RPMI7951 (cell line): ENCODE data around the gene TBRG1. TPM values are rescaled to one million over a fixed set of nuclear protein-coding genes. Genes with fewer than 3 reads are reported as not detected.
A peak's percentile ranks its signal among the peaks of the same experiment; 100 is the strongest.

Experiments
- DNase-seq: peaks from one replicate; pipeline ENCODE4 v3.0.0-alpha.2; 2012; ENCODE audit warnings: low read depth
- total RNA-seq: library from RNA; depleted of rRNA; stranded (reverse); fragments of >200 nt; shearing (Covaris generic); gene quantifications from 2 replicates; pipeline ENCODE4 v1.2.3, GENCODE V29; 2014; rRNA removed

Gene TBRG1, protein sequence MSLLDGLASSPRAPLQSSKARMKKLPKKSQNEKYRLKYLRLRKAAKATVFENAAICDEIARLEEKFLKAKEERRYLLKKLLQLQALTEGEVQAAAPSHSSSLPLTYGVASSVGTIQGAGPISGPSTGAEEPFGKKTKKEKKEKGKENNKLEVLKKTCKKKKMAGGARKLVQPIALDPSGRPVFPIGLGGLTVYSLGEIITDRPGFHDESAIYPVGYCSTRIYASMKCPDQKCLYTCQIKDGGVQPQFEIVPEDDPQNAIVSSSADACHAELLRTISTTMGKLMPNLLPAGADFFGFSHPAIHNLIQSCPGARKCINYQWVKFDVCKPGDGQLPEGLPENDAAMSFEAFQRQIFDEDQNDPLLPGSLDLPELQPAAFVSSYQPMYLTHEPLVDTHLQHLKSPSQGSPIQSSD
- 16.2 and 19.3 TPM in 2 replicates for total RNA-seq

DNA sequence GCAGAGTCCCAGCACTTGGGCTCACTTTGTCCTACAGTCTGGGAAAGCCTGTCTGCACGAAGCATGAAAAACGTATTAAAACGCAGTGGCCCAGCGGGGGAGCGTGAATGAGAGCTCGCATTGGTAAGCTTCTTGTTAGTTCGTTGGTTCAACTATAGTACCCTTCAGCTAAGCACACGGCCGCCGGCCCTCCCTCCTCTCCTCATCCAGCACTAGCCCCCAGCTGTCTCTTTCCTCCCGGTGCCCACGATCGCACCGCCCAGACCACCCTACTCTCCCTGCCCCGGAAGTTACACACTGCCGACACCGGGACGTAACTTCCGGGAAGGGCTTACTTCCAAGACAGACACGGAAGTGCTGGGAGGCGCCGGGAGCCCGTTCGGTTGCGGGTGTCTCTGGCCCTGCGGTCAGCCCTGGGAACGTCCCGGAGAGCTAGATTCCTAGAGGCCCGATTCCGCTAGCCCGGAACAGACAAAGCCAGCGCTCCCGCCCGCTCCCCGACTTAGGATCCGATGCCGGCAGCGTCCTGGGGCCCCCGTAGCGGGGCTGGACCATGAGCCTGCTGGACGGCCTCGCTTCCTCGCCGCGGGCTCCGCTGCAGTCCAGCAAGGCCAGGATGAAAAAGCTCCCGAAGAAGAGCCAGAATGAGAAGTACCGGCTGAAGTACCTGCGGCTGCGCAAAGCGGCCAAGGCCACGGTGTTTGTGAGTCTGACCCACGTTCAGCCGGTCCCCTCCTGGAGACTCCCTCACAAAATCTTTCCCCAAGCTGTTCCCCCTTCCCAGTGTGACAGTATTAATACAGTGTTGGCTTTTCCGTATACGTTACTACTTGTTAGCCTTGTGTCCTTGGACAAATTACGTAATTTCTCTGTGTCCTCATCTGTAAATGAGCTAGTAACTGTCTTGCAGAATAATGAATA, at the start of gene TBRG1:
Gene TBRG1 (plus strand): TSS at position 334 of the 921 bp plus-strand sequence. CDS start 220 bp downstream, at position 554.
- peak; percentile 92 for DNase-seq

DNA sequence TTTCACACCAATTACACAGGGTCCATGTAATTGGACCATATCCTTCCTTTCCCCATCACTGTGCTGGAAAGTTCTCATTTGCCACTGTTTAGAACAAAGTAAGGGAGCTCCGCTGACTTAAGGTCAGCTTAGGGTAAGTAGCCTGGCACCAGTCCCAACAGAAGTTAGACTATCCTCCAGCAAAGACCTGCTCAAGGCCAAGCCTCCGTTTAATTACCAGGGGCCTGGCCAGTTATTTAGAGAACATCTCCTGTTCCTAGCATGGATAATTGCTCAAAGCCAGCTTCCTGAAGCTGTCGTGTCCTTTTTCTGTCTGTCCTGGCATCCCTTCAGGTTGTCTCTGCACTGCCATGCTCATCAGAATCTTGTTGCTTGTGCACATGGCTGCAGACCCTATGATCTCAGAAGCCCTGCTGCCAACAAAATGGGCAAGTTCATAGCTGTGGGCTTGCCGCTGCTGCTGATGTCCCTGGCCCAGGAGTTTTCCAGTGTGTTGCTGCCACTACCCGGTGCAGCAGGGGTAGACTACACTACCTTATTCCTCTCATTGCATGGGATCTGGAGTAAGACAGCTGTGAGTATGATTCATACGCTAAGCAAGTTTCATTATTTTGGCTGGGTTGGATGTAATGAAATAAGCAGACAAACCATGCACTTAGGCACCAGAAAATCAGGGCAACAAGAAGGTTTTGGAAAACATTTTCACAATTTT, 44.8 kb upstream of the TBRG1 start:
- no peak for DNase-seq

DNA sequence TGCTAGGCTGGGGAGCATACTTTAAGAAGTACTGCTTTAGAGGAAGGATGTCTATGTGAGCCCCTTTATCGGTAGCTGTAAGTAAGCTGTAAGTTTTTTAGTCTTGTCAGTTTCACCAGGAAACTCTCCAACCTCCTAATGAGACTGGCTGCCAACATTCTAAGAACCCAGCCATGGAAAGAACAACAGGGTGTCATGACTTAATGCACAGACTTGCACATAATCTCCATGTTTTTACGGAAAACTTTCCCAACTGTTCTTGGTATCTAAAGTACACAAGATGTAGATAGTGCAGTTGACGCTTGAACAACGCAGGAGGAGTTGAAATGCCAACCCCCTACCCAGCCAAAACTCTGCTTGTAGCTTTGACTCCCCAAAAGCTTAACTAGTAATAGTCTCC, 43.9 kb upstream of the TBRG1 start:
- DNase-seq = no peak

DNA sequence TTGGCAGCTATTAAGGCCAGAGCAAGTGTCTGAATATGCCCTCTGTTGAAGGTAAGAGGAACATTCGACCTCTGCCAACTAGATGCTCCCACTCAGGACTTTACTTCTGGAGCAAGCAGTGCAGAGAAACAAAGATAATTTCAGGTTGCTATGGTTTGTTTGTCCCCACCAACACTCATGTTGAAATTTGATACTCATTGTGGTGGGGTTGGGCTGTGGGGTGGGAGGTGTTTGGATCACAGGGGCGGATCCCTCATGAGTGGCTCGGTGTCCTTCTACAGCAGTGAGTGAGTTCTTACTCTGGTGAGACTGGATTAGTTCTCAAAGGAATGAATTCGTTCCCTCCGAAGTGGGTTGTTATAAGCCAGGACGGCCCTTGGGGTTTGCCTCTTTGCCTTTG, 40.8 kb upstream of the TBRG1 start:
- peak; percentile 9 for DNase-seq

DNA sequence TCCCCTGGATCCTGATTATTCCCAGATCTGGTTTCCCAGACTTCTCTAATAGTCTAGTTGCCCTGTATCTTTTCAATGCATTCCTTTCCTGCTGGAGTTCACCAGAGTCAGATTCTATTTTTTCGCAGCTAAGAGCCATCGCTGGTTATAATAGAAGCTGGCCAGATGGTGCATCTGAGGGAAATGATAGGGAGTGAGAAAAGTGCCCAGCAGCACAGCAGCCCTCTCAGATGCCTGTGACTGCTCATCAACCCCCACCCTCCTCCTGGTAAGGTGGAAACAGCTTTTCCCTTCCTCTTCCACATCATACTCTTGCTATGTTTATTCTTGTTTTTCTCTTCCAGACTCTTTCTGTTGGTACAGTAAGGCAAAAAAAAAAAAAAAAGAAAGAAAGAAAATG, 40.1 kb upstream of the TBRG1 start:
- DNase-seq = no peak

DNA sequence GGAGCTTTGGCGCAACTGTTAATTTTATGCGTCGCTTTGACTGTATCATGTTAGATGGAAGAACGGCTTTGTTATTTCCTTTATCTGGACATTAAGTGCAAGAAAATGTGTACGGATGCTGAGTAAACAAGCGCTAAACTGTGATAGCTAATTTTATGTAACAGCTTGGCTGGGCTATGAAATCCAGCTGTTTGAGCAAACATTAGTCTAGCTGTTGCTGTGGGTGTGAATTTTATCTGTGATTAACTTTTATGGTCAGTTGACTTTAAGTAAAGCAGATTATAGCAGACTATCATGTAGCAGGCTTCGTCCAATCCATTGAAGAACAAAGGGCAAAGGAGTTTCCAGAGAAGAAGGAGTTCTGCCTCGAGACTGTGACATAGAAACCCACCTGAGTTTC, 38.9 kb upstream of the TBRG1 start:
- DNase-seq = no peak

DNA sequence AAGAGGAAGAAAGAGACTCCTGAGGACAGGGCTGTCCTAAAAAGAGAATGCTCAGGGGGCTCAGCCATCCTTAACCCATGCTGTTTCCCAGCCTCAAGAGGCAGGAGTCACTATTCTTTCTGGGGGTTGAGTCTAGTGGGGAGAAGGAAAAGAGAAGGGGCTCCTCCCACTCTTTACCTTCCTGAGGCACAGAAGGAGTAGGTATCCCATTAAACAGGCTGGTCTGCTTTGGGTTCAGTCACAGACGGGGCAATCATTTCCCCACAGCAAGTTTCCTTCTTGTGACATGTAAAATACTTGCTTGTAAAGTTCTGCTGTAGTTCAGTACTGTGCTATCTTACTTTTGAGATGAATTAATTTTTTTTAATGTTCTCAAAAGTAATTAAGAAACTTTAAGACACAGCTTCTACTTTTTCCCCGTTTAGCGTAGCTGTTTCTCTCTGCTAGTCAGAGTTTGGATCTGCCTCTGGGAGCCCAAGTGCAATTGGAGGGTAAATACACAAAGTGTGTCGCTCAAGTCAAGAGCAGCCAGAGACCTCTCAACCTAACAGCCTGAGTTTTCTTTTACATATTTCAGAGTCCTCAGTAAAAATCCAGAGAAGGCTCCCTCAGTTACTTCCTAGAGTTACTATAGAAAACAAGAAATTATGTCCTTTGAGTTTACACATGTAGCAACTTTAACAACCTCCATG, 37.8 kb upstream of the TBRG1 start:
- DNase-seq = no peak

DNA sequence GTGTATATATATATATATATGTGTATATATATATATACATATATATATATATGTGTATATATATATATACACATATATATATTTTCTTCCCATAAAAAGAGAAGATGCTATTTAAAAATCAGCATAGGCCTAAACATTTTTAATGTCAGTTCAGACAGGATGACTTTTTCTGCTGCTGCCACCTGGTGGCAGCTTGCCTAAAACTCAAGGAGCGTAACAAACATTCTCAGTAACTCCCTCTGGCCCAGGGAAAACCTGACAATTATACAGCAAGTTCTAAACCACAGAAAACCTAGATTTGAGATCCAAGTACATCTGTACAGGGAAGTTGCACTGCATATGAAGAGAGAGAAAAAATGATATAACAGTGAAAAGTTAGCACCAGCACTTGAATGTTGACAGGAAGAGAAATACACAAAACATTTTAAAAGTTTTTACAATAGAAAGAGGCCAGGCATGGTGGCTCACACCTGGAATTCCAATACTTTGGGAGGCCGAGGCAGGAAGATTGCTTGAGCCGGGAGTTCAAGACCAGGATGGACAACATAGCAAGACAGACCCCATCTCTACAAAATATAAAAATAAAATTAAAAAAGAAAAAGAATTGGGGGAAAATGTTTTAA, 36.3 kb upstream of the TBRG1 start:
- DNase-seq = peak; percentile 55

DNA sequence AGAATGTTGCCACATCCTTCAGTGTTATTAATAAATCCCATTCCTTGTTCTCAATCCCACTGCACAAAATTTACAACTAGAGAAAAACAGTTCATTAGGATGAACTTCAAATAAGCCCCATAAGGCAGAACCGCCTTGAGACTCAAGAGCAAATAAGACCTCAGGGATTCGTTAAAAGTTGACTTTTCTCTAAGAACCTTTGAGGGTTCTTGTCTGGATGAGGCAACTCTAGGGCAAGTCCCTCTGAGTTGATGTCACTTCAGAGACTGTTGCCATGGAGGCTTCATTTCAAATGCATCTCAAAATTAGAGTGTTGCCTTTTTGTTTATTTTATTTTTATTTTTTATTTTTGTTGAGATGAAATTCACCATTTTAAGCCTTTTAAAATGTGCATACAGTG, 31.2 kb upstream of the TBRG1 start:
- no peak for DNase-seq

GRCh38 chr11:124592627-124593026, 30.0 kb upstream of the TBRG1 start:
- no peak for DNase-seq

DNA sequence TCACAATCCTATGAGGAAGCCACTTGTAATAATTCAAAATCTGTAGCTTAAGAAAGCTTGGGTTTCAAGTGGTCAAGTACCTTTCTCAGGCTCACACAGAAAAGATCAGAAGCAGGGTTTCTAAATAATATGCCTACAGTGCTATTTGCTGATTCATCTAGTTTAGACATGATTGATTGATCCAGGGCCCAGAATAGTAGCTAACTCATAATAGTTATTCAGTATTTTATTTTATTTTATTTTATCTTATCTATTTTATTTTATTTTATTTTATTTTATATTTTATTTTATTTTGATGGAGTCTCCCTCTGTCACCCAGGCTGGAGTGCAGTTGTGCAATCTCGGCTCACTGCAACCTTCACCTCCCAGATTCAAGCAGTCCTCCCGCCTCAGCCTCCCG, 27.4 kb upstream of the TBRG1 start:
- no peak for DNase-seq

GRCh38 chr11:124597626-124598025, 25.0 kb upstream of the TBRG1 start:
- no peak for DNase-seq

GRCh38 chr11:124600621-124601320, 21.9 kb upstream of the TBRG1 start:
- no peak for DNase-seq

DNA sequence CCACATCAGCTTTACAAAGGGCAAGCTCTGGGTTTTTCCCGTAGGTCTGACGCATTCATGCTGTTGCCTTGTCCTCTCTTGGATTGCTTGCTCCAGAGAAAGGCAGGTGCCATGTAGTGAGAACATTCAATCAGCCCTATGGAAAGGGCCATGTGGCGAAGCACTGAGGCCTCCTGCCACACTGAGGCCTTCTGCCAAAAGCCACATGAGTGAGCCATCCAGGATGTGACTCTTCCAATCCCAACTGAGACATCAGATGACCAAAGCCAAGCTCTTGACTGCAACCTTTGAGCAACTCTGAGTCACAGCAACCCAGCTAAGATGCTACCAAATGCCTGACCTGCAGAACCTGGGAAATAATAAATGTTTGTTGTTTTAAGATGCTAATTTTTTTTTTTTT, 20.5 kb upstream of the TBRG1 start:
- DNase-seq = peak; percentile 91

GRCh38 chr11:124602723-124603122, 19.9 kb upstream of the TBRG1 start:
- DNase-seq = peak; percentile 20

DNA sequence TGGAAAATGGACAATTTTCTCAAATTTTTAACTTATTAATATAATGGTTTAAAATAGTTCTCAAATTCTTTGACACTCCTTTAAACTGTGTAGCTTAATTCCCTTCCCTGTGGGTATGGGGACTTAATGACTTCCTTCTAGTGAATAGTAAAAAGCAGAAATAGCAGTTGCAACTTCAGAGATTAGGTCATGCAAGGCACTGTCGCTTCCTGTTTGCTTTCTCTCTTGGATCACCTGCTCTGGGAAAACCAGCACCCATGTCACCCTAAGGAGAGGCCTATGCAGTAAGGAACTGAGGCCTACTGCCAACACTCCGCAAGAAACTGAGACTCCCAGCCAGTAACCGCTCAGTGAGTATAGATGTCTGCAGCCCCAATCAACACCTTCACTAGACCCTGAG, 16.9 kb upstream of the TBRG1 start:
- no peak for DNase-seq

- DNase-seq = no peak
Measured at GRCh38 chr11:124608147-124608546, 14.5 kb upstream of the TBRG1 start.

DNA sequence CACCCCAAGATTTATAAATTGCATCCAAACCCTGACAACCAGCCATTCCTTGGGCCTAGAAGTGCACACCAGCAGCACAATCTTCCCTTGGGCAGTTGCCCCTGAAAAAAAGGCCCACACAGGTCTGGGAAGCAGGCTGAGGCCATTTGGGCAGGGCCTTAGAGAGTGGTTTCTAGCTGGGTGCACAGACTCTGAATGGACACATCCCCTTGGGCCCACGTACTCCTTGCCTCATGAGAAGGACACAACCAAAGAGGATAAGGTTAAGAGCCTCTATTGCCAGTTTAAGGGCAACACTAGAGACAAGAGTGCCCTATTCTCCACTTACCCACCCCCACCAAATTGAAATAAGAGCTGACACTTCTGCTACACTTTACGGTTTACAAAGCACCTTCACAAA, 12.4 kb upstream of the TBRG1 start:
- no peak for DNase-seq

DNA sequence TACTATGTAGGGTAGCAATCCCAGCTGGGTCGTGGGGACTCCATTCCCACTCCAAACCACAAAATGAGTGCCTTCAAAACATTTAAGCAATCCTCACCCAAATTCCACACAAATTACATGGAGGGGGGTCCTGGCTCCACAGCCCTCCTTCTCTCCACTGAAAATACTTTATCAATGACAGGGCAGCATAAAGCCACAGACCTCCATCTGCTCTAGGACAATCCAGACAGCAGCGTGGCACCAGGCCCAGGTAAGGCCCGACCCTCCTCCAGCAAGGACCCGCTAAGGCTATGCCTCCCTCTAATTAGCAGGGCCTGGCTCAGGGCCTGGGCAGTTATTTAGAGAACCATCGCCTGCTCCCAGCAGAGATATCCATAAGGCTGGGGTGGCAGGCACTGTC, 11.6 kb upstream of the TBRG1 start, which contains the start of gene PANX3:
Gene PANX3 (plus strand): TSS at position 365 of the 400 bp plus-strand sequence. CDS start 129 bp downstream, outside the sequence.
- no peak for DNase-seq

- DNase-seq = peak; percentile 15
Measured at GRCh38 chr11:124612045-124612444, 10.6 kb upstream of the TBRG1 start.
